HG03108 (cell line): Measurements from ENCODE around the gene RIPOR3.
"Not testable (repeated sequence)": the region's sequence is repeated elsewhere in the genome, so short reads cannot be mapped to it uniquely, and the experiment has no call there.

Experiments used
- ATAC-seq: cut with Tn5 transposase; IDR thresholded peaks from one replicate; pipeline ENCODE4 v1.9.1; 2021; ENCODE audit warnings: moderate library complexity; ENCODE audit not compliant: unreplicated experiment

RIPOR3 gene

GRCh38 chr20:50578778-50579165, 112.6 kb downstream of the RIPOR3 start:
- no peak for ATAC-seq

DNA sequence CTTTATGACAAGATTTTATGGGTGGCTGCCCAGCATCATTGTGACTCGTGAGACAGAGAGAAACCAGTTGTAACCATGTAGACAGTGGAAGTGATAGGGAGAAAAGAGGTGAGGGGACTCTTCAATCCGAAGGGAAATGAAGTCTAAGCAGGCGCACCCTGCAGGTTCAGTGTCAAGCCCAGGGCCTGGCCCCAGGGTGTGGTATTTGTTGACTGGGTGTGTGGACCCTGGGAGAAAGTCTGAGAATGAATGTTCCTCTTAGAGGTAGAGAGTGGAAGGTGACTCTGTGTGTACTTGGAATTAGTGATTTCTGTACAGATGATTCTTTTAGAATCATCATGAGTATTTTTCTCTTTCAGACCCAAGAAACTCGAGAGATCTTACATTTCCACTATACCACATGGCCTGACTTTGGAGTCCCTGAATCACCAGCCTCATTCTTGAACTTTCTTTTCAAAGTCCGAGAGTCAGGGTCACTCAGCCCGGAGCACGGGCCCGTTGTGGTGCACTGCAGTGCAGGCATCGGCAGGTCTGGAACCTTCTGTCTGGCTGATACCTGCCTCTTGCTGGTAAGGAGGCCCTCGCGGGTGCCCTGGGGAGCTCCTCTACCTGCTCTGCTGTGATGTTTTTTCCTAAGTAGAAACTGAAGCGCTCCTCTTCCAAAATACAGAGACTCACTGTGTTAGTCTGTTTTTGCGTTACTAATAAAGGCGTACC, 113.1 kb downstream of the RIPOR3 start:
- ATAC-seq = no peak

DNA sequence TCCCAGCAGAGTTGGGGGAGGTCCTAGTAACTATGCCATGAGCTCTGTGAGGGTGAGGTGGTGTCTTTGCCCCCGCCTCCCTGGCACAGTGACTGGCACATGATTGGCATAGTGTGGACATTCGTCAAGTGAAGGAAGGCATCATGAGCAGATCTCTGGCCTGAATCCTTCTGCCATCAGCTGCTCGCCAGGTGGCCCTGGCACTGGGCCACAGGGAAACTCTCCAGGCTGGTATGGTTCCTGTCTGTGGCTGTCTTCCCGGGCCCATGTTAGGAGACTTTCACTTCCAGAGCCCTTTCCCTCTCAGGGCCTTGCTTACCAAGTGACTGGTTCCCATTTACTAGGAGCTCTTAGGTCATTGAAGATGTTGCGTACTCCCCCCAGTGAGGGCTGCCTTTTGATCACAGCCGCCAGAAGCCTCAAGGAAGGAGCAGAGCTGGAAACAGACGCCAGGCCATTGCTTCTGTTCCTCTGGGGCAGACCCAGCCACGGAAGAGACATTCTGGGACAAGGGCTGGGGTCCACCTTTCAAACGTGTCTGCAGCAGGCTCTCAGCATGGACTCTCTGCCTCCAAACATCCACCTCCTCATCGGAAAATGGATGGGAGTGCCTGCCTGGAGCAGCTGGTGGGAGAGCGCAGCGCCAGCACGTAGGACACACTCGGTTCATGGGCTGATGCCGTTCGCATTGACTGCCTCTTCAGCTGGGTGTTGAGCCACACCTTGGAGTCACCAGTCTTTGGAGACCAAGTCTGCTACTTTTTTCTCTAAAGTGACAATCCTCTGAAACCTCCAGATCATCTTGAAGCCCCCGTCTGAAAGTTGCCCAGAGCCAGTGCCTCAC, 113.9 kb downstream of the RIPOR3 start:
- no peak for ATAC-seq

DNA sequence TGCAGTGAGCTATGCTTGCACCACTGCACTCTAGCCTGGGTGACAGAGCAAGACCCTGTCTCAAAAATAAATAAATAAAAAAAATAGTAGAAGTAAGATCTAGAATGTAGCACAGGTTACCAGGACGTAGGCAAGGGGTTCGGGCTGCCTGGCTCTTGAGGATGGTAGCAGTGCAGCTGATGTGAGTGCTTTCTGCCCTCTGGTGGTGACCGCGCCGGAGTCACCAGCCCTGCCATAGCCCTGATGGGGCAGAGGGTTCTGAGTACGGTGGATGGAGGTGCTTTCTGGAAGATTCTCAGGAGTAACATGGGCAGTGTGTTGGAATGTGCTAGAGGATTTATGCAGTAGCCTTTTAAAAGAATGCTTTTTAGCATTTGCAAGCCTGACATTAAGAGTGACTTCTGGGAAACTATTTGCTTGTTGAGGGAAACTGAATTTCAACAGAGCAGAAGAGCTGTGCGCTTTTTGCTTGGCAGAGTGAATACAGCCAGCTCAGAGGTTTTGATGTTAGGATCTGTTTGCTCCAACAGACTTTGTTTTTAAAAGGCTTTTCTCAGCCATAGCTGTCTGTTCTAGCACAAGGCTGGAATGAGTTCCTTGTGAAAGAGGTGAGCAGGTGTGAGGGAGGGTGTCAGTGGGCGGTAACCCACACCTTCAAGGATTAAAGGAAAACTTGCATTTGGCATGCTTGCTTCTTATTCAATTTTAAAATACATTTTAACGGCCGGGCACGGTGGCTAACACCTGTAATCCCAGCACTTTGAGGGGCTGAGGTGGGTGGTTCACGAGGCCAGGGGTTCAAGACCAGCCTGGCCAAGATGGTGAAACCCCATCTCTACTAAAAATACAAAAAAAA, 115.2 kb downstream of the RIPOR3 start:
- no peak for ATAC-seq

GRCh38 chr20:50574586-50574985, 116.8 kb downstream of the RIPOR3 start:
- no peak for ATAC-seq

DNA sequence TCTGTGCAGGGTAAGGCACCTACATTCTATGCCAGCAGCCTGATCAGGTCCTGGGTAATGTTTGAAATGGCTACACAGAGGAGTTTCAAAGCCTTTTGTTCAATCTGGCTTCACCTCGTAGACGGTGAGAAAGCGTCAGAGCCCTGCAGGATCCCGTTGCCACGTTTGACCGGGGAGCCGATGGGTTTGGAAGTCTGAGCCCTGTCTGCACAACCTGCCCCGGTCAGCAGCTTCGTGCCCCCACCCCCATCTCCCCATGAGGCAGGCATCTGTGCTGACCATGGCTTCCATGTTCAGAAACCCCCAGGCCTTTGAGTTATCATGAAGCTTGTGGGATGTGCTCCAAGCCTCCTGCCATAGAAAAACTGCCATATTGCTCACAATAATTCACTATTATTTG, 117.2 kb downstream of the RIPOR3 start:
- ATAC-seq = no peak

GRCh38 chr20:50572938-50573777, 118.2 kb downstream of the RIPOR3 start:
- no peak for ATAC-seq

DNA sequence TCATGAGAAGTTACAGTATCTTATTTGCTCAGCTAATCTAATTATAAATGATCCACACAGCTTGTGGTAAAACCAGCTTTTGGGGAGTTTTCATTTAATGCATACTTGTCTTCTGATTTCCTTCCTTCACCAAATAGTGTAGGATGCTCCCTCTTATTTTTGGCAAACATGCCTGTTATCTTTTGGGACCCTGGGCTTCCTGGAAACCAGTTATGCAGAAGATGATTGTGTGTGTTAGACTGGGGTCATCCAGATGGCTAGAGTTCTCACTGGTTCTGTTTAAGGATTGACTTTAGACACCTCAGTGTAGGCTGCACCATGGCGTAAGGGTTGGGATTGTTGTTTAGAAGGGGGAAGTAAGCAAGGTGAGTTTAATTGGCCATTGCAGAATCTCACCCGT, 119.9 kb downstream of the RIPOR3 start:
- ATAC-seq = no peak

- ATAC-seq = peak; percentile 73
Measured at GRCh38 chr20:50569864-50570836, 121.2 kb downstream of the RIPOR3 start.

- not testable (repeated sequence) for ATAC-seq
Measured at GRCh38 chr20:50569487-50569863, 121.9 kb downstream of the RIPOR3 start.

DNA sequence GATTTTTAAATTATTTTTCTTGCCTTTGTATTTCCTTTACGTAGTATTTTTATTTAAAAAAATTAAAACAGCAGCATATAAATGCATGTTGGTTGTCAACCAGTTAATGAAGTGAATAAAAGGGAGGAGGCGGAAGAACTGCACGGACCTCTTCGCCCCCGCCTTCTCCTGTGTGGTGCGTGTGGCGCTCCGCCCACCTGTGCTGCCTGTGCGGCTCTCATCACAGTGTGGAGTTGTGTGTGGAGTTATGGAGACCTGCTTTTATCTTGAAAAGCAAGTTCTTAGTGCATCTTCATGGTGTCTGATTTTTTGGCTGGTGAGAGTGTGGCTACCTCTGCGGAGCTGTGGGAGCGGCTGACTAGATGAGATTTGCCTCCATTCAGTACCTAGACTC, 122.8 kb downstream of the RIPOR3 start:
- ATAC-seq = no peak

- no peak for ATAC-seq
Measured at GRCh38 chr20:50567860-50568548, 123.3 kb downstream of the RIPOR3 start.

DNA sequence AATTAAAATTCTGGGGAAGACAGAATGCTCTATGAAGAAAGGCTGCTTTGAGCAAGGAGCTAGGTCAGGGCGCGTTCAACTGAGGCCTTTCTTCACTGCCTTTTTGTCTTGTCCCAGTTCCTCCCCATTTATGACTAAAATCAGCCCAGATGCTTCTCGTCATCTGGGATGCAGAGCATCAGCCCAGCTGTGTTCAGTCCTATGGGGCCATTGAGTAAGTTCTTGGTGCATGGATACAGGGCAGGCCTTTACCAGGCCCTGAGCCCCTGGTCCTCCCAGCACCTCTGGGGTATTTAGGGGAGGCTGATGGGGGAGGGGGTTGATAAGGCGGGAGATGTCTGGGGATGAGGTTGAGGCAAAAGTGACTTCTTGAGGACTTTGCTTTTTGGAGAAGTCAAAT, 125.5 kb downstream of the RIPOR3 start:
- no peak for ATAC-seq

- ATAC-seq = no peak
Measured at GRCh38 chr20:50565383-50565782, 126.0 kb downstream of the RIPOR3 start.

GRCh38 chr20:50563133-50563944, 128.0 kb downstream of the RIPOR3 start:
- ATAC-seq = no peak

DNA sequence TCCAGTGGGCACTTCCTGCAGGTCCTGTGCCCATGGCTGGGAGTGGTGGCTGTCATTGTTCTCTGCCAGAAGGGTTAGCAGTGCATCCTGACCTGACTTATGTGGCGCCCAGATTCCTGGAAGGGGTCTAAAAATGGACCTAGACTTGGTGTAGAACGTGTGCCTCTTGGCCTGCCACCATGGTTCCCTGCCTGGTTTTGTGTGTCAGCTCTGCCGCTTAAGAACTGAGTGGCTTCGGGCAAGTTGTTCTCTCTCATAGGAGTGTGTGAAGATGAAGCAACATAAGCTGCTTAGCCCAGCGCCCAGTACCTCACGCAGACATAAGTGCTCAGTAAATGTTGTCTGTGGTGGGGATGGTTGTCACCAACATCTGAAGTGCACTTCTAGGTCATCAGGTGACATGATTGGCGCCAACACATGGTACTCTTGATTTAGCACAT, 129.1 kb downstream of the RIPOR3 start:
- ATAC-seq = no peak

DNA sequence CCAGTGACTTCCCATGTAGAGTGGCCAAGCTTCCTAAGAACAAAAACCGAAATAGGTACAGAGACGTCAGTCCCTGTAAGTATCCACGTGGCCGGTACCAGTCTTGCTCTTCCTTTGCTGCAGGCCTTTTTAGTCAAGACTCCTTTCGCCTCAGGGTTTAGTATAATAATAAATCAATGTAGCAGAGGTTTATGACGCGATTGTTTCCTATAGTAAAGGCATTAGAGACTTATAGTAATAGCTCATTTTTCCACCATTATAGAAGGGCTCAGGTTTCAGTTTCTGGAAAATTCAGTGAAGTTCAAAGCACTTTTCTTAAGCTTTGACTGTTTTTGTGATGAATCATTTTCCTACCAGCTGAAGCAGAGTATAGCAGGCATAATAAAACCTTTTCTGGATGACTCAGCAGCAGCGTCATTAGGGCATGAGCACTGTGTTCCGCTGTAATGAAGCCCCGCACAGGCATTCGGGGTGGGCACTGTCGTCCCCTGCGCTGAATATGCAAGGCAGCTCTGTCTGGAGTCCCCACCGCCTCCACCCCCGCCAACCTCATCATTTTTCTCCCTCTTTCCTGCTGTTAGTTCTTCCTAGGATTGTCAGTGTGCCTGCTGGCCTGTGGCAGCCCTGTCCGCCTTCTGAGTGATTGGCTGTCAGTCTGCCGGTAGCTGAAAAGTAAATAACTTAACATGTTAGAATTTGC, 129.8 kb downstream of the RIPOR3 start:
- no peak for ATAC-seq
